Thymus (tissue), 11 donors: ENCODE data around the gene ABCA10. TPM values are rescaled to one million over a fixed set of nuclear protein-coding genes. Genes with fewer than 3 reads are reported as not detected.

Experiments used
- DNase-seq, 9 donors: peaks; one replicate each; pipeline ENCODE4 v3.0.0-alpha.2; 2013; ENCODE audit warnings: low spot score in 9 of 9, low read depth in 6 of 9, missing footprints in 1 of 9
- H3K27ac ChIP-seq, 2 donors: one replicate each; pipeline ENCODE4 v1.5.1; 2013; ENCODE audit warnings: control low read depth in 1 of 2, low read depth in 1 of 2, low read length in 1 of 2, mild to moderate bottlenecking in 1 of 2, moderate library complexity in 1 of 2
- H3K27me3 ChIP-seq, 2 donors: one replicate each; pipeline ENCODE4 v1.5.1; 2013; ENCODE audit warnings: low read length in 1 of 2; ENCODE audit not compliant: control insufficient read depth in 2 of 2, insufficient read depth in 1 of 2
- H3K36me3 ChIP-seq, 2 donors: one replicate each; pipeline ENCODE4 v1.5.1; 2013; ENCODE audit warnings: low read length in 1 of 2, mild to moderate bottlenecking in 1 of 2, moderate library complexity in 1 of 2; ENCODE audit not compliant: control insufficient read depth in 2 of 2, insufficient read depth in 2 of 2
- H3K4me1 ChIP-seq, 2 donors: one replicate each; pipeline ENCODE4 v1.5.1; 2013; ENCODE audit warnings: low read length in 2 of 2; ENCODE audit not compliant: control insufficient read depth in 2 of 2, insufficient read depth in 2 of 2
- H3K4me3 ChIP-seq, 2 donors: one replicate each; pipeline ENCODE4 v1.5.1; 2013; ENCODE audit warnings: low read length in 2 of 2, control low read depth in 1 of 2, mild to moderate bottlenecking in 1 of 2
- H3K9me3 ChIP-seq, 2 donors: one replicate each; pipeline ENCODE4 v1.5.1; 2013; ENCODE audit warnings: low read length in 1 of 2, mild to moderate bottlenecking in 1 of 2; ENCODE audit not compliant: control insufficient read depth in 2 of 2, insufficient read depth in 1 of 2
- WGBS: extraction: QIAGEN DNeasy Blood & Tissue Kit; methylation state at CpG from one replicate; pipeline ENCODE4 v1.1.7; 2013; 5-methylcytosine and 5-hydroxymethylcytosine counted together
- polyA plus RNA-seq: library from polyadenylated mRNA; stranded (reverse); fragments of 200-250 nt; gene quantifications from one replicate; pipeline ENCODE4 v1.2.3, GENCODE V29; 2013
- total RNA-seq: library from RNA; stranded (reverse); fragments of 120-200 nt; gene quantifications from one replicate; pipeline ENCODE4 v1.2.4, GENCODE V29; 2013
- donor health status: healthy.

The ABCA10 gene
- total and polyA plus RNA-seq, 2 donors: 1.1 to 11.0 TPM

DNA sequence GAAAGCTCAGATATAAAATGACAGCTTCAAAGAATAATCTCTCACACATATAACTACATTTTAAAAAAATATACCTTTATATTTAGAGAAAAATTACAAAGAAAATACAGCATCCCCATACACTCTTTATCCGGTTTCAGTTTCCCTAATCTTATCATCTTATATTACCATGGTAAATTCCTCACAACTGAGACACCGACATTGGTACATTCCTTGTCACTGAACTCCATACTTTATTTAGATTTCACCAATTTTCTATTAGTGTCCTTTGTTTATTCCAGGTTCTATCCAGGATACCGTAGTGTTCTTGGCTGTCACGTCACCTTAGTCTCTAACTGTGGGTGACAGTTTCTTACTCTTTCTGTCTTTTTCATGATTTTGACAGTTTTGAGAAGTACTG is 22.0 kb upstream of the ABCA10 start:
- H3K9me3 ChIP-seq: no peaks in the 10 kb centered on the region
- H3K27me3 ChIP-seq: no peaks in the 10 kb centered on the region
- H3K36me3 ChIP-seq: no peaks in the 10 kb centered on the region
- H3K4me1 ChIP-seq: no peaks in the 10 kb centered on the region
- H3K4me3 ChIP-seq: no peak overlapping the region
- 97% methylated on average over 4 of the region's 4 CpGs for WGBS
- no peak overlapping the region for H3K27ac ChIP-seq
- no peak for DNase-seq

DNA sequence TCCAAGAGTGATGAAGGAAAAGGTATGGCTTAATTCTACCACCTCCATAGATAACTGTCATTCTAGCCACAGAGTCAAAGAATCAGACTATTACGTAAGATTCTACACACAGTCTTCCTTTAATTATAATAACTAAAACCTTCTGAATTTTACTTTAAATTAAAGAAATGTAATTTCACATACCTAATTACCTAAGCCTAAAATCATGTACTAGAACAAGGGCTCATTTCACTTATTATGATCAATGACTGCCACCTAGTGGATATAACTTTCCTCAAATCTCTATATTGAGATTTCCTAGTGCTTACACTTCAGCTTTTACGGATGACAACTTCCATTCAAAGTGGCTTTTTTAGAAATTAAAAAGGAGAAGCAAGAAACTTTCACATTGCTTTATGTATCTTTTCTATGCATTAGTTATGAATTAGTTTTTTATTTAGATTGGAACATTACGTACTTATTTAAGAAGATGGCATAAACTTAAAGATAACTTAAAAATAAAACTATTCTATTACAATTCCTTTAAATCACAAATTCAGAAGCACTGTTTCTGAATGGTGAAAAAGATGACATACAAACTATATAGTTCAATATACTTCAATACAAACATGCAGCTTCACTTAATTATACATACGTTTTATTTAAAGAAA is 18.2 kb upstream of the ABCA10 start:
- no peaks in the 10 kb centered on the region for H3K9me3 ChIP-seq
- H3K27me3 ChIP-seq: no peaks in the 10 kb centered on the region
- no peak overlapping the region for H3K4me3 ChIP-seq
- no peak overlapping the region for H3K27ac ChIP-seq
- DNase-seq: peak in 7 of 9 donors; percentile 17 to 65 (median 33)
- H3K36me3 ChIP-seq: no peaks in the 10 kb centered on the region
- no peaks in the 10 kb centered on the region for H3K4me1 ChIP-seq
- WGBS: 81% methylated on average over 4 of the region's 4 CpGs

DNA sequence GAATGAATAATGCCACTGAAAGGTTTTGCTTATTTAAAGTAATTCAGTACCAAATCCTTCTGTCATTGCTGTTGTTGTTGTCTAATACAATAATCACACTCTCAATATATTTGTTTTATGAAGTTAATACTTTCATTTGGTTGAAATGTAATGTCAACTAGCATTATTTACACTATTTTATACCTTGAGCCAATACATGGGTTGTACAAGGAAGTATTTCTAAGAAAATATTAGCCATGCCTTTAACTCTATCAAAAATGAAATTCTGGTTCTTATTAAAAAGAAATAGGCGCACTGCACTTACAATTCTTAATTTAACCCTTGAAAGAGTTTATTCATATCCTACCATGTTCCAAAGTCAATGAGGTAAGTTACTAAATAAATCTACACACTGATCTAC is 17.6 kb upstream of the ABCA10 start:
- no peaks in the 10 kb centered on the region for H3K9me3 ChIP-seq
- H3K27ac ChIP-seq: no peak overlapping the region
- no peaks in the 10 kb centered on the region for H3K4me1 ChIP-seq
- H3K4me3 ChIP-seq: no peak overlapping the region
- 96% methylated on average over 1 of the region's 1 CpG for WGBS
- no peaks in the 10 kb centered on the region for H3K27me3 ChIP-seq
- no peaks in the 10 kb centered on the region for H3K36me3 ChIP-seq
- no peak for DNase-seq

DNA sequence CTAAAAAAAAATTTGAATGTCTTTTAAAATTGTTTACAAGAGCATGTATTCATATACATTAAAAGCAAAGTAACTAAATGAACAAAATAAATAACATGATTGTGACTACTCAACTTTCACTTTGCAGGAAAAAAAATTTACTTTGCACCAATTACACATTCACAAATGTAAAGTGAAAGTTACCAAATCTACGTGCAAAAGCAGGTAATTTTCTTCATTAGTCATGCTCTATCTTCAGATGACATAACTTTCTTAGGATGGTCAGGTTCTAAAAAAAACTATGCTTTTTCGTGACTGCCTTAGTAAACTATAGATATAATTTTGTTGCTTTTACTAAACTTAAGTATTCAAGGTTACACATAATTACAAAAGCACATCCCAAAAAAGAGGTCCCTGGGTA is 17.0 kb upstream of the ABCA10 start:
- WGBS: 41% methylated on average over 2 of the region's 2 CpGs
- no peak overlapping the region for H3K4me3 ChIP-seq
- H3K36me3 ChIP-seq: no peaks in the 10 kb centered on the region
- no peaks in the 10 kb centered on the region for H3K9me3 ChIP-seq
- H3K27me3 ChIP-seq: no peaks in the 10 kb centered on the region
- no peak overlapping the region for H3K27ac ChIP-seq
- H3K4me1 ChIP-seq: no peaks in the 10 kb centered on the region
- DNase-seq: no peak

- Histone ChIP-seq H3K9me3 (no peaks in the 10 kb centered on the region), H3K4me3 (no peak overlapping the region), H3K36me3 (no peaks in the 10 kb centered on the region), H3K27me3 (no peaks in the 10 kb centered on the region), H3K4me1 (peaks cover 0 to 2% of the 10 kb centered on the region in 2 donors), H3K27ac (no peak overlapping the region)
- WGBS: 97% methylated on average over 8 of the region's 8 CpGs
- no peak for DNase-seq
Observed at GRCh38 chr17:69239611-69240600, 11.3 kb upstream of the ABCA10 start.

GRCh38 chr17:69236946-69237345 is 8.3 kb upstream of the ABCA10 start:
- DNase-seq: no peak
- no peaks in the 10 kb centered on the region for H3K27me3 ChIP-seq
- no peaks in the 10 kb centered on the region for H3K9me3 ChIP-seq
- no peak overlapping the region for H3K4me3 ChIP-seq
- peaks cover 0 to 2% of the 10 kb centered on the region in 2 donors for H3K4me1 ChIP-seq
- 96% methylated on average over 3 of the region's 3 CpGs for WGBS
- no peak overlapping the region for H3K27ac ChIP-seq
- H3K36me3 ChIP-seq: peaks cover 0 to 3% of the 10 kb centered on the region in 2 donors

DNA sequence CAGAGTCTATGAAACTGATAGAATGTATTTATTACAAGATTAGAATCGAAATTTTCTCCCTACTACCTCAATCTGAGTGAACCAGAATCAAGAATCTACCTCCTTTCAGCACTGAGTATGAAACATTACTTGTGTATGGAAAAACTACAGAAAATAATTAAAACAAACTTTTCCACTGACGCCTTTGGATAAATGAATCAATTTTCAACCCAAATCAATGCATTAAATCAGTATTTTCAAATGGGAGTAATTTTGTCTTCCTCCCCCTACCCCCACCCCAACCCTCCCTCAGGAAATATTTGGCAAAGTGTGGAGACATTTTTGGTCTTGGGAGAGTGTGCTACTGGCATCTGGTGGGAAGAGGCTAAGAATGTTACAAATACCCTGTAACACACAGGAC is 7.8 kb upstream of the ABCA10 start:
- no peaks in the 10 kb centered on the region for H3K9me3 ChIP-seq
- peaks cover 0 to 3% of the 10 kb centered on the region in 2 donors for H3K36me3 ChIP-seq
- DNase-seq: no peak
- no peak overlapping the region for H3K4me3 ChIP-seq
- H3K4me1 ChIP-seq: peaks cover 0 to 2% of the 10 kb centered on the region in 2 donors
- 92% methylated on average over 2 of the region's 2 CpGs for WGBS
- no peaks in the 10 kb centered on the region for H3K27me3 ChIP-seq
- no peak overlapping the region for H3K27ac ChIP-seq

DNA sequence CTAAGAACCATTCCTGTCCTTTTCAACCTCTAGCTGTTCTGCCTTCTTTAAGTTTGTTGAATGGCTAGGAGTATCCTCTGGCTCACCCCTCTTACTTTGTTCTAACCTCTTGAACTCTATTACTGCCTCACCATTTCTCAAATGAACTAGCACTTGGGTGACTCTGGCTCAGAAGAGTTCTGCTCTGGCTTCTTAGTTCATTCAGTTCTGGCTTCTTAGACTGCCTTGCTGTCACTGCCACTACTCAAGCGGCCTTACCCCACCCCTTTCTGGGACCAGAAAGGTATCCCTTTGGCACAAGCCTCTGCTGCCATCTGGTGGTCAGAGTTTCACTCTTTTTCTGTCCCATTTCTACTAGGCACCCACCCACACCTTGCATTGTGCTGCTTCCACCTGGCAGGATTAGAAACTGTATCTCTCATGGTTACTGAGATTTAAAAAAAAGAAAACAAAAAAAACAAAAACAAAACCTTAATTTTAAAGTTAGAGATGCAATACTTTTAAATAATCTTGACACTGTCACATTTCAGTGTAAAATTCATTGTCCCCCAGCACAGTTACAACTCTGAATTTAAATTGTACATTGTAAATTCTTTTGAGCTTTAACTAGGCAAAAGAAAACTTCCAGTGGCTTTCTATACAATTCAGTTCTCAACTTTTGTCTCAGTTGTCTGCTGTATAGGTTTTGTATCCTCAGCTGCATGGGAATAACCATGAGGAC is 6.9 kb upstream of the ABCA10 start:
- no peak overlapping the region for H3K27ac ChIP-seq
- peak; percentile 58 to 91 (median 84) for DNase-seq
- WGBS: 10% methylated on average over 1 of the region's 1 CpG

DNA sequence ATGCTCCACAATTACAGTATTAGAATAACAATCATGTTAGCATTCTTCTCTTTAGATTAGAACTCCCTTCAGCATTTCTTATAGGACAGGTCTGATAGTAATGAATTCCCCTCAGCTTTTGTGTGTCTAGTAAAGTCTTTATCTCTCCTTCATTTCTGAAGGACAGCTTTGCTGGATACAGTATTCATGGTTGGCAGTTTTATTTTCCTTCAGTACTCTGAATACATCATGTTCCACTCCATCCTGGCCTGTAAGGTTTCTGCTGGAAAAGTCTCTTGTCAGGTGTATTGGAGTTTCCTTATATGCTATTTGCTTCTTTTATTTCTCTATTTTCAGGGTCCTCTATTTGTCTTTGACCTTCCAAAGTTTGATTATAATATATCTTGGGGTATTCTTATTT is 4.0 kb upstream of the ABCA10 start:
- DNase-seq: no peak
- H3K27me3 ChIP-seq: no peaks in the 10 kb centered on the region
- H3K9me3 ChIP-seq: no peaks in the 10 kb centered on the region
- H3K36me3 ChIP-seq: peaks cover 0 to 3% of the 10 kb centered on the region in 2 donors
- H3K27ac ChIP-seq: no peak overlapping the region
- H3K4me1 ChIP-seq: peaks cover 0 to 2% of the 10 kb centered on the region in 2 donors
- H3K4me3 ChIP-seq: no peak overlapping the region

More for the DNA sequence above, 6.9 kb upstream of the ABCA10 start:
- Histone ChIP-seq H3K4me1 (peaks cover 0 to 2% of the 10 kb centered on the region in 2 donors), H3K36me3 (peaks cover 0 to 3% of the 10 kb centered on the region in 2 donors), H3K9me3 (no peaks in the 10 kb centered on the region), H3K27me3 (no peaks in the 10 kb centered on the region), H3K4me3 (no peak overlapping the region)
